HG03045 (cell line): ENCODE results near the gene PAX8.
"Not testable (repeated sequence)": the region's sequence is repeated elsewhere in the genome, so short reads cannot be mapped to it uniquely, and the experiment has no call there.

Source experiments
- ATAC-seq: cut with Tn5 transposase; IDR thresholded peaks from one replicate; pipeline ENCODE4 v1.9.1; 2021; ENCODE audit warnings: mild to moderate bottlenecking, moderate library complexity; ENCODE audit not compliant: unreplicated experiment

The PAX8 gene

DNA sequence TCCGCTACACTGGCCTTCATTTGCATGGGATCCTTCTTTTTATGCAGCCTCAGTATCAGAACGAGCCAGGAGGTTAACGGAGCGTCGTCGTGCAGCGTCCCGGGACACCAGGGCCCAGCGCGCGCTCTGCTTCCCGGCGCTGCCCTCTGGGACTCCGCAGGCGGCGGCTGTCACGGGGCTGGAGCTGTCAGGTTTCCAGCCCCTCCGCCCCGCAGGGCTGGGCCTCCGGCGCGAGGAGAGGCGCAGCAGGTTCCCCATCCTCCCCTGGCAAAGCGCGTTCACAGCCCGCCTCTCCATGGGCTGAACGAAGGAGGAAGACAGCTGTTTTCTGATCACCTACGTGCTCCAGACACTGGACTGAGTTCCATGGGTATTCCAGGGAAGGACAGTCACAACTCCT lies 12.5 kb upstream of the PAX8 start:
- no peak for ATAC-seq

DNA sequence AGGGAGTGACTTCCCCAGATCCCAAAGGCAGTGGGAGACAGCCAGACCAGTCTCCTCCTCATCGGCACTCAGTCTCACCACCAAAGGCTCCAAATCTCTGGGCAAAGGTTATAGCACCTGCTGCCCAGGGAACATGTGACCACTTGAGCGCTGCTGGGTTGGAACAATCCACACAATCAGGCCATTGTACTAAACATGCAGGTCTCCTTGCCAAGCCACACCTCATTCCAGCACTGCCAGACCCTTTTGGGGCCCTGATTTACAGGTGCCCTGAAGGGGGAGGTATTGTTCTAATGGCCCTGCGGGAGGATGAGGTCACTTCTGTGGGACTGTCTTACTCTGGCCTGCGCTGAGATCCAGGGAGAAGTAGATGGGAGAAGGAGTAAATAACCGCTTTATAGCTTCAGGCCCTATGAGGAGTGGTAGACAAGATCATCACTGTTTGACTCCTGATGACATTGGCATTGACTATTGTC lies 10.0 kb upstream of the PAX8 start:
- ATAC-seq, result not testable (repeated sequence)

DNA sequence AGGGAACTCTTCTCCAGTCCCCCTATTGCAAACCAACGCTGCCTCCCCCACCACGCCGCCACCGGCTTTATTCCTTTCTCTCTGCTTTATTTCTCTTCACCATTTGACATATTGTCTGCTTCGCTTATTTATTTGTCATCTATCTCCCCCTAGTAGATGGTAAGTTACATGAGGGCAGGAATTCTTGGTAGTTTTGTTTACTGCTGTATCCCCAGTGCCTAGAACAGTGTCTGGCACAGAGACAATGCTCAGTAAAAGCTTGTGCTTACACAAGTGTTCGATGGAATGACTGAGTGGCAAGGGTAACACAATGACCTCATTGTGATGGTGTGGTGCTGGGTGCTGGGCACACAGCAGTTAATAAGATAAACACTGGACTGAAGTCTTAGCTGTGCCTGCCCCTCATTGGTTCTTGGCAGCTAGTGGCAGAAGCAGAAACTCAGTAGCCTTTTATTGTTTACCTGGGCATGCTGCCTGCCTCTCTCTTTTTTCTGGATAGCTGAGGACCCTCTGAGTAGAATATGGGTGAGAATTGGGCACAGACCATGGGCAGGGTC lies 9.5 kb upstream of the PAX8 start:
- ATAC-seq, result not testable (repeated sequence)

DNA sequence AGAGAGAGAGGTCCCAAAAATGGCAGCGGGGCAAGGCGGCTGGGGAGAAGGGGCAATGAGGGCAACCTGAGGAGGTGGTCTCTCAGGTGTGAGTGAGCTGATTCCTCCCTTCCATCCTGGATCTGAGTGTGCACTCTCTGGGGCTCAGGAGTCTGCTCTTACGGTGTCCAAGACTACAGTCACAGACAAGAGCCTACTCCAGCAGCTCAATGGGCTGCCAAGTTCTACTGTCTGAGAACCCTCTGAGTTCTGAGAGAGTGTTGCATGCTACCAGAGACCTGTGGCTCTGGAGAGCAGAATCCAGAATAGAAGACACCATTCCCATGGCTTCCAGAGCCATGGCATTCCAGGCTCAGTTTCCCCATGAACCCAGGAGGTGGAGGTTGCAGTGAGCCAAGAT lies 7.1 kb upstream of the PAX8 start:
- ATAC-seq, result no peak

DNA sequence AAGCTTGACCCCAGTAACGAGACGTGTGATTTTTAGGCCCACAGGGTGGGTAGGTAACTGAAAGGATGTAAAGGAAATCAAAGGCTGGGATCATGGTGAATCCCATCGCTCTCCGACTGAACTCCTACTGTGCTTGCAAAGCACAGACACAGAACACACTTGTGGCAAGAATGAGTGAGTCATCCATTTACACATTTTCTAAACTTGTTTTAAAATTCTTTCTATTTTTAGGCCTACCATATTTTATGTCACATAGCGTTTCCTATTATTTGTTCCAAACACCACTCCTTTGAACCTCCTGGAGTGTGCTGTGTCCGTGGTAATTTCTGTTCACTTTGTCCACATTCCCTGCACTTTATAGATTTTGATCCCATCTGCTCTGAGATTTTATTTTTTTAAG lies 6.3 kb upstream of the PAX8 start:
- not testable (repeated sequence) for ATAC-seq

DNA sequence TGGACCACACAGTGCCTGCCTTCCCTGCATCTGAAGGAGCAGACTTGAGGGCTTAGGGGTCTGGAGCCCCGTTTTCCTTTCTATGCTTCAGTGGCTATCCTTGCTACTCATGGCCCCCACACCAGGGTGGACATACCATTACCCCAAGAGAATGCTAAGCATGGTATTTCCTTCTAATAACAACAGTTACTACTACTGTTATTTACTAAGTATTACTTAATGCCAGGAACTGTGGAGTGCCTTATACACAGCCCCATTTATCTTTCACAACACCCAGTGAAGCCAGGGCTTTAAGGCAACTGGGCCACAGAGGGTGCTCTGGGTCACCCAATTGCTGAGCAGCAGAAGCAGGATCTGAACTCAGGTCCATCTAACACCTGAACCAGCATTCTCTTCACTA lies 5.8 kb upstream of the PAX8 start:
- no peak for ATAC-seq

DNA sequence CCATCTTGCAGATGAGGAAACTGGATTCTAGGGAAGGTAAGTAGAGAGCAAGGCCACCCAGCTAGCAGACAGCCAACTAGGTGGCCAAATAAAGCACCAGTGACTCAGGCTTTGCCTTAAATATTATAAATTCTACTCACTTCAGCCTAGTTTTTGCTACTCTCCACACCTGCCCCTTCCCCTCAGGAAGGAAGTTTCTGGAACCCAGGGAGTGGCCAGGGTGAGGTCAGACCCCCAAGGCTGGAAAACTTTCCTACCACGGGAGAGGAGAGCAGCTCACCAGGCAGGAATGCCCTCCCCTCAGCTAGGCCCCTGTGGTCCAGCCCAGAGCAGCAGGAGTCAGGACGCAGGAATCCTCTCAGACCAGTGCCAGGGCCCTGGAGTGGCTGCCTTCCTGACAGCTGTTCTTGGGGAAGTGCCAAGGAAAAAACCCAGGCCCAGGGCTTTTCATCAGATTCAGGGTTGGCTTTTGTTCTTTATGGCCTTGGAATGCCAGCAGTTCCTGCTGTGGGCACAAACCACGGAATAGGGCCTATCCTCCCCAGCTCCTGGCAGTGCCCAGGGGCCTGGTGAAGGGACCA lies 5.1 kb upstream of the PAX8 start:
- ATAC-seq, result no peak

DNA sequence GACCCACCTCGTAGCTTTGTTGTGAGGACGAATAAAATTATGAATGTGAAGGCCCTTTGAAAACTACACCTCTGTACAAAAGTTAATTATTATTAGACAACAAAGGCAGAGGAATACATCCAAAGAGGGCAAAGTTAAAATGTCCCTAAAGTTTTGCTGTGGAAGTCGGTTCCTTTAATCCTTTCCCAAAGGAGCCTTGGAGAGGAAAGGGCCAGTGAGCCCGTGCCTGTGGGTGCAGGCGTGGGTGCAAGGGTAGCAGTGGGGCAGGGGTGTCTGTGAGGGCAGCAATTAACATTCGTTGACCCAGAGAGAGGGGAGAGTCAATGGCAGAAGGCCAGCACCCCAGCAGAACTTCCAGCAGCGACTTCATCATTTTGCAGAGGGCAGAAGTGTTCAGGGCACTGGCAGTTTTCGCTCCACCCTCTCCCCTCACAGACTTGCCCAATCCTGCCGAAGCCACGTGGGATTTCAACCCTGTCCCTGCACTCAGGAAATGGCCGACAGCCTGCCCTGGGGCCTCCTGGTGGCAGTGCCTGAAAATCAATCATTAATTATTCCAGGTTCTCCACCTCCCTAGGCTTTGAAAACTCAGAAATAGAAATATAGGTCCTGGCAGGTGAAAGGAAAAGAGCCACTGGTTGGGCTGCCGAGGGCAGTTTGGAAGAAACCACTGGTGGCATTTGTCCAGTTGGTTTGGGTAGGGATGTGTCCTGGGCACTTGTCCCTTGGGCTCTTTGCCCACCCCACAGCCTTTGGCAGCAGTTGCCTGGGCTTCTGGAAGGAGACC lies 4.2 kb upstream of the PAX8 start:
- ATAC-seq, result no peak

DNA sequence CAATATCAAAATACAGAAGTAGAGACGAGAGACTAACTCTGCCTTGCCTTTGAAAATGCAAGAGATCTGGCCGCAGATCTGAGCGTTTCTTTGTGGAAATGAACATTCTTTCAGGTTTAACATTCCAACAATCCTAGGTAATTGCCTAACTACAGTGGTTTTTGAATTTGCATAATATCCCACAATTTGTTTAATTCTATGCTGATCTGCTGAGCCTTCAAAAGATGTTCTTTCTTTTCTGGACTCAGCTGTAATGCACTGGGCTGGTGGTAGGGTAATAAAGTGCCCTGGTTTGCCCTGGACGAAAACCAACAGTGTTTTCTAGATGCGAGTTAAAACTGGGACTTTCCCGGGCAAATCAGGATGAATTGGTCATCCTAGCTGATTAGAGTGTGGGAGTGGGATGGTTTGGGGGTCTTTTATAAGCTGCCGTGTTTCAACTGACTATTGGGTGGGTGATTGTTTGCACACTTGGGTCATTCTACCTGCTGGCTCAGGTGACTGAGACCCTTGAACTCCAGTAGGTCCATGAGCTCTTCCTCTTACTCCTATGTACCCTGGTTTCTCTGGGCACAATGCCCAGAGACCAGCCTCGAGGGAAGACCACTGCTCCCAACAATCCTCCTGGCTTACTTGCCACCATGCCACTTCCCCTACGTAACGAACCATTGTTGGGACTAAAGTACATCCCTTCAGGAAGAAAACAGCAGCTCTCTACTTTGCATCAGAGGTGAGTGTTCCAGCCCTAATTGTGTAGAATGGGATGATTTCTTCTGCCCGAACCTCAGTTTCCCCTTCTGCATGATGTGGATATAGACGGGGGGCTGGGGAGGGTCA lies 3.4 kb upstream of the PAX8 start:
- no peak for ATAC-seq

DNA sequence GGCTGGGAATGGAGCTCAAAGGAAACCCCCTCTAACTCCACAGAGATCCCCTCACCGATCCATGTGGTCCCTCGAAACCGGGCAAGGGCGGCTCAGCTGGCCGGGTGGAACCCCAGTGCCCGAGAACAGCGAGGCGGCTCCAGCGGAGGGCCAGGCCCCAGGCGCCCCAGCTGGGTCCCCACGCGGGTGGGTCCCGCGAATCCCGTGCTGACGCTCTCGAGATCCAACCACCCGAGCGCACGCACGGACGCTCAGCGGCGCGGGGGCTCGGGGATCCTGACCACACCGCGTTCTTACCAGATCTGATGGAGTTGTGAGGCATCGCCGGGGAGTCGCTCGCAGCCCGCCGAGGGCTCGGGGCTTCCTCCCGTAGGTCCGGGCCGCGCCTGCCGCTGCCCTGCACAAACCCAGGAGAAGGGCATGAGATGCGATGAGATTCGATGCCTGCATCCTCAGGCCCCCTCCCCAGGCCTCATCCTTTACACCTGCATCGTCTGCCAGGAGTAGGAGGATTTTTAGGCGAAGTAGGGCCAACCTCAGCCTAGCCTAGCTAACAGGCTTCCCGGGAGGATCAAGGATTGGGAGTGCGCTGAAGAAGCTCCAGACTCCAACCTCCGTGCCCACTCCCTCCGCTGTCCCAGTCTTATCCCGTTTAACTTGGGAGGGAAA lies 514 bp downstream of the PAX8 start:
- no peak for ATAC-seq

DNA sequence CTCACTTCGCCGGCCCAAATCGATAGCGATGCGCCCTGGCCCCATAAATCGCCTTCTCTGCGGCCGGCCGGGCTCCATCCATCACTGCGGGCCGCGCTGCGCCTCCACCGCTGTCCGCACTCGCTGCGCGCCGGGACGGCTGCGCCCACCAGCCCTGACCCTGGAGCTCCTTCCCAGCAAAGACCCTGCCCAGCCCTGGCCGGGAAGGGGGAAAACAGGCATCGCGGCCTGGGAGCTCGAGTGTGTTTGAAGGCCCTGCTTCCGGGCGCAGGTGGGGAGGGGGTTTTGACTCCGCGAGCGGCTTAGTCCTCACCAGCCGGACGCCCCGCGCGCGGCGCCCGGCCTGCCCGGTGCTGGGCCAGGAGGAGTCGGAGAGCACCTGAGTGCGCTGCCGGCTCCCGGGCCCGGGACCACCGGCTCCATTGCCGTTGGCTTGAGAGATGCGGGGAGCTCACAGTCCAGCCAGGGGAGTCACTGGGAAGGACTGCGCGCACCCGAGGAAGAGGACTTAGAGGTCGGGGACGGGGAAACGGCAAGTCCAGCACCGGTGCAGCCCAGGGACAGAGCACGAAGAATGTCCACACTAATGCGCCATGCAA lies 1.1 kb downstream of the PAX8 start:
- ATAC-seq, result no peak

DNA sequence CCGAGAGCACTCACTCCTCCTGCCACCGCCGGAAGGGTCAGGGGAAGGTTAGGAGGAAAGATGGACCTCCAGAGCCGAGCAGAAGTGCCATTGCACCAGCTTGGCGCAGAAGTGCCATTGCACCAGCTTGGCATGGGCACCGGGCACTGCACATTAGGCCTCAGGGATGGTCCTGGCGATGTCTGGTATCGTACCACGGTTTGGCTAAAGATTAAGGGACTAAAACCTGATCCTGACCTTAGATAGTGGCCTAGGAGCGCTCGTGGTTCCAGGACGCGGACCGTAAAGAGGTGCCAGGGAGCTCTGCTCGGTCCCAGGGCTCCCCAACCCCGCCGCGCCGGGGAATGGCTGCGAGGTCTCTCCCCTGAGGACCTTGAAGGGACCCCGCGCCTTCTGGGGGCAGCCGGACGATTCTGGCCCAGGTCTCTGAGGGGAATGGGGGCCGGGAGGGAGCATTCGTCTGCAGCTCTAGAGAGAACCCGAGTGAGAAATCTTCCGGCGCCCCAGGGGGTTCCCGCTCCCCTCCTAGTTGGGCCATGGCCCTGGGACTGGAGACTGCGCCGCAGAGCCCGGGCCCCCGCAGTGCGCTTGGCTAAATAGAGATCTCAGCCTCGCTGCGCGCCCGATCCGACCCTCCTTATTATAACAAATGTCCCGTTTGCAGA lies 1.8 kb downstream of the PAX8 start:
- no peak for ATAC-seq

DNA sequence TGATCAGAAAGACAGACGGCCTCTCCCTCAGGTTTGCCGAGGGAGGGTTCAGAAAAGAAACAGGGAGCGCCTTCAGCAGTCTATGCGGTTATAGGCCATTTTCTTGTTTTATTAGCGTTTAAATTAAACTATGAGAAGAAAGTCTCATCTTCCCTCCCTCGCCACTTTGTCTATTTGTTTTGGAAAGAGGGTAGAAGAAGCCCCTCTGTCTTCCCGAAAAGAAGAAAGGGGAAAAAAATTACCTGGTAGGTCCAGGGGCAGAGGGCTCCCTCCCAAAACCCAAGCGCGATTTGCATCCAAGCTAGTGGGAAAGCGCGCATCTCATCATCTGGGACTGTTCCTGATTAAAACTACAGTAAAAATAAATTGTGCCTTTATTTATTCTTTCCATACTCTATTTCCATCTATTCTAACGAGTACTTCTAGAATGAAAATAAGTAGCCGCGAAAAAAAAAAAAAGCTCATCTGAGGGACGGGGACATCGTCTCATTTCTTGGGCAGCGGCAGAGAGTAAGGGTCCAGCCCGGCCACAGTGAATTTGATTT lies 2.4 kb downstream of the PAX8 start:
- no peak for ATAC-seq

DNA sequence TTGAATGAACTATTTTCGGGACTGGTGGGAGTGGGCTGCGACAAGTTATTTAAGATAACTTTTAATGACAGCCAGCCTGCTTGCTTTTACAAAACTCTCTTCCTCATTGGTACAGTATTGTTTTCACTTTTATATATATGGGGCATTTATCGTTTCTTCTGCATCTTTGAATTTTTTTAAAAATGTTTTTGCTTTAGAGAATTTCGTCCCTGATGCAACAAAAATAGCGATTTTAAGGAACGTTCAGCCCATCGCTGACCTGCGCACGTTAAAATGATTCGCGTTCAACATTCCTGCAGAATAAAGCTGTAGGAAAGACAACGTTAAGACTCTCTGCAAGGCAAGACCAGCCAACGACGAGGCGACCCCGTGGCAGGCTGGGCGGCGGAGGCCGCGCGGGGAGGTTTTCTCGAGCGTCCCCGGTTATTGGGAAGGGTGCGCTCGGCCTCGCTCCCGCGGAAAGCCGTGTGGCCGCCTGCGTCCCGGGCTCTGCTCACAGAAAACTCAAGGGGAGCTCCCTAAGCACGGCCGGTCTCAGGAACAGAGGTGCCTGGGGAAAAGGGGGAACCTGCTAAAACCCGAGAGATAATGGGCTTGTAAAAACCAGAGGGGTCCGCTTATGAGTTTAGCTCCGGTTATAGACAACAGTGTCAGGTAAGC lies 3.0 kb downstream of the PAX8 start:
- ATAC-seq, result no peak

DNA sequence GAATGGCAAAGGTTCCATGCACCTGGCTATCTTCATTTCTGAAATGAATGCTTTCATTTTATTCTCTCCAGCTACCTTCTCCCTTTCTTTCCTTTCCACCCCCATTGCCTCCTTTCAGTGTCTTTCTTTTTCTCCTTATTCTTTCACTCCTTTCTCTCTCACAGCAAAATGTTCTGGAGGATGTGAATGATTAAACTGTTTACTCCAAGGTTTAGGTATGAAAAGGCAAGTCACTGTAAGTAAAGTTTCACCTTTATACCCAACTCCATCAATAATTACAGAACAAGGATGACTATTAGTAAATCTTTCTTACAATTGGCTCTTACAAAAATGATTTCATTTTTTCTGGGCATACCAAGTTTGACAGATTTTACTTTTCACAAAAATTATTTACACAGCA lies 4.3 kb downstream of the PAX8 start:
- no peak for ATAC-seq

DNA sequence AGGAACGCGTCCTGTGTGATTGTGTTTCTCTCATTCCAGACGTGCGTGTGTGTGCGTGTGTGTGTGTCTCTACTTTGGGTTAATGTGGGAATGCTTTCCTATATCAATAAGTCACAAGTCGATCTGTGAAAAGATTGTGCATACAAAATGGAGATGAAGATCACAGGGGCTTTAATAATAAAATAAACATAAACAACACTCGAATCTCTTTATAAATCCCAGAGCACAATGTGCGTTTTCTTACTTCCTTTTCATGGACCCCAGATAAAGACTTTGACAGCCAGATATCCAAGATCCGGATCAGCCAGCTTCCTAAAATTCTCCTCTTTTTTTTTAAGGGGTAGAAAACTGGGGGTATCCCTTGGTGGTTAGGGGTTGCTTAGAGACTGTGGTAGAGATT lies 4.7 kb downstream of the PAX8 start:
- ATAC-seq, result no peak

DNA sequence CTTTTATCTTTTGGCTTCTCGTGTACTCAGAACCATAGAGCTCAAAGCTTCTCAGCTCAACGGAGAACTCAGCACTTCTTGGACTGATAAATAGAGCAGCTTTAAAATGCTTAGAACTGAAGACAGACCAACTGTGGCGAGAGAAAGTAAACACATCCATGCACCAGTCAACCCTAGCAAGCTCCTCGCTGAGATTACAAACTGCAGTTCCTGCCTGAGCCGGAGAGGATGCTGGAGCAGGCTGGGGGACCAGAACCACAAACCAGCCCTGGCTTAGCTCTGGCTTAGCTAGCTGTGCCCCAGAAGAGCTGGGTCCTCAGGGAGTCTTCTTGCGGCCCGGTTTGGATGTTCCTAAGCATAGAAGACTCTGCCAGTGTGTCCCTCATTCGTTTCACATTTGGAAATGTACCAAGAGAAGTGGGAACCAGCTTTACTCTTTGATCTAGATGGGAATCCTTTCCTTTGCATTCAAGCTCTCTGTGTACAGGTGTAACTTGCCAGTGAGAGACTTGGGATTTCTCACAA lies 5.6 kb downstream of the PAX8 start:
- ATAC-seq, result no peak

DNA sequence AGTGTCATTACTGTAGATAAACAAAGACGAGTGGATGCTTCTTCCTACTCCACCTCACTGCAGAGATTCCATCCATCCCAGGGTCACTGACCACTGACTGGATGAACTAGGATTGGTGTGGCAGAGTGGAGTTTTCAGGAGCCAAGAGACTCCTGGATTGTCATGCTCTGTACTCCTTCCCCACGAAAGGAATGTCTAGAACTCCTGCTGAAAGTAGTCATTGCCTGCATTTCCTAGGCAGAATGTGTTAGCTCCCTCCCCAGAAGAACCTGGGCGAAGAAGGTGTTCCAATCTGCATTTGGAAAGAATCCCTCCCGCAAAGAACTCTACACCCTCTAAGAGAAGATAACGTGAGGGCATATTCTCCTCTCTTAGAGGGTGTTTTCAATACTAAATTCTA lies 6.2 kb downstream of the PAX8 start:
- ATAC-seq, result no peak
